Measurements from ENCODE around the gene NPL.

DNA sequence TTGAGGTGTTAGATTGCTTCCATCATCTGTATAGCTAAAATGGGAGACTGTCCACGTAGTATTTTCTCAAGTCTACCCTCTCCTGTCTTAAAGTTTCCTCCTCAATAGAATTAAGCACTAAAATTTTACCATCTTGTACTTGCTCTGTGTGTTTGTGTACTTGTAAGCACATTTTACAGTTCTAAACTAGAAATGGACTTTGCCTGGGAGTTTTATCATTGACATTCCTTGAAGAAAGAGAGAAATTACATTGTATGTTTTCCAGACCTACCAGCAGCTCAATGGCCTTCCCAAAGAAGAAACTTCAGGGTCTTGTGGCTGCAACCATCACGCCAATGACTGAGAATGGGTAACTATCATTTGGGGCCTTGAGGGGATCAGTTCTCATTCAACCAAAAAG, 4.5 kb downstream of the NPL start:
- TF ChIP-seq NFRKB (IDR thresholded peaks at IDR 0.05) (no peak), ZNF384 (IDR thresholded peaks at IDR 0.05) (no peak), BHLHE40 (IDR thresholded peaks at IDR 0.05; ENCODE audit: borderline replicate concordance) (no peak), ARNT (IDR thresholded peaks at IDR 0.05) (no peak), FOXM1 (IDR thresholded peaks at IDR 0.05; ENCODE audit: borderline replicate concordance) (no peak), SUZ12 (IDR thresholded peaks at IDR 0.05) (no peak), FOXK2 (IDR thresholded peaks at IDR 0.05) (no peak), CTBP1 (IDR thresholded peaks at IDR 0.05; ENCODE audit: borderline replicate concordance) (no peak), FOXA1 (IDR thresholded peaks at IDR 0.05) (no peak), ELF4 (IDR thresholded peaks at IDR 0.05) (no peak)
- TF ChIP-seq, protein P1, sequence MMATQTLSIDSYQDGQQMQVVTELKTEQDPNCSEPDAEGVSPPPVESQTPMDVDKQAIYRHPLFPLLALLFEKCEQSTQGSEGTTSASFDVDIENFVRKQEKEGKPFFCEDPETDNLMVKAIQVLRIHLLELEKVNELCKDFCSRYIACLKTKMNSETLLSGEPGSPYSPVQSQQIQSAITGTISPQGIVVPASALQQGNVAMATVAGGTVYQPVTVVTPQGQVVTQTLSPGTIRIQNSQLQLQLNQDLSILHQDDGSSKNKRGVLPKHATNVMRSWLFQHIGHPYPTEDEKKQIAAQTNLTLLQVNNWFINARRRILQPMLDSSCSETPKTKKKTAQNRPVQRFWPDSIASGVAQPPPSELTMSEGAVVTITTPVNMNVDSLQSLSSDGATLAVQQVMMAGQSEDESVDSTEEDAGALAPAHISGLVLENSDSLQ (IDR thresholded peaks at IDR 0.05) = no peak
